GM21528 (cell line): ENCODE measurements around the gene ZNF740.

Experiments used
- ATAC-seq: cut with Tn5 transposase; IDR thresholded peaks from one replicate; pipeline ENCODE4 v1.9.1; 2021; ENCODE audit warnings: mild to moderate bottlenecking, moderate library complexity; ENCODE audit not compliant: unreplicated experiment, low FRiP score

Gene ZNF740

GRCh38 chr12:53241623-53242412, 61.3 kb downstream of the ZNF740 start:
- no peak for ATAC-seq

GRCh38 chr12:53244337-53244736, 63.8 kb downstream of the ZNF740 start:
- ATAC-seq: no peak
